ENCODE measurements around the gene CD58.
A peak's percentile ranks its signal among the peaks of the same experiment; 100 is the strongest.

Gene CD58

GRCh38 chr1:116493036-116493435, 77.8 kb downstream of the CD58 start:
- DNase-seq (ENCODE audit: low spot score), result no peak

DNA sequence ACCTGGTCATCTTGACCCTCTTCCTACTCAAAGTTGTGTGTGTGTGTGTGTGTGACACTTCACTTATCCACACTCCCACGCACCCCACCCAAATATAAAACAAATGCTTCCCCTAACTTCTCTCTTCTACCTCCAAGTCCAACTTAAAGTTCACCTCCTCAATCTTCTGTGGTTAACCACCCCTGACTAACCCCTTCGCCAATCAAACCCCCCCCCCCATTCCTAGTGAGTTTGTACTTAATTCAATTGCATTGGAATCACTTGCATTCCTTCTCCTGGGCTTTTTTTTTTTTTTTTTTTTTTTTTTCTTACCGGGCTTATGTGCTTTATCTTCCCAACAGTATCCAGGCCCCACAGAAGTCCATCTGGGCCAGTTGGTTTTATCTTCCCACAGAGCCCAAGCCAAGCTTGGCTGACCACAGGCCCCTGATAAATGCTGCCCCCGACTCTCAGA, 78.4 kb downstream of the CD58 start:
- DNase-seq (ENCODE audit: low spot score), result no peak

- no peak for DNase-seq (ENCODE audit: low spot score)
Measured at GRCh38 chr1:116491700-116492357, 79.0 kb downstream of the CD58 start.

DNA sequence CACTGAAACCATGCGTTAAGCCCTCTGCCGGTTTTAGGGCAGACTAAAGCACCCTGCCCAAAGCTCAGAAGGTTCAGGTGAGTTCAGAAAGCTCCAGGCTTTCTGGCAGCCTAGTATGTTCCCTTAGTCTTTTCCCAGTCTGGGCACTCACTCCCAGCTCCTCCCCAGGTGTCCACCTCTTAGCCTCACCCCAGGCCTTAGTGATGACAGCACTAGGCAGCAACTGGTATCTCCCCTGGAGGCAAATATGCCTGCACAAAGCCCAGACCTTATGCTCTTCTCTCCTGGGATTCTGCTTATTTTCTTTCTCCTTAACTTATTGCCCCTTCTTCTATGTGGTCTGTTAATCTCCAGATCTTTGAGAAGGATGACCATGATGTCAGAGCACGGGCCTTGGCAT, 80.2 kb downstream of the CD58 start:
- no peak for DNase-seq (ENCODE audit: low spot score)

GRCh38 chr1:116489231-116489697, 81.6 kb downstream of the CD58 start:
- DNase-seq (ENCODE audit: low spot score), result no peak

DNA sequence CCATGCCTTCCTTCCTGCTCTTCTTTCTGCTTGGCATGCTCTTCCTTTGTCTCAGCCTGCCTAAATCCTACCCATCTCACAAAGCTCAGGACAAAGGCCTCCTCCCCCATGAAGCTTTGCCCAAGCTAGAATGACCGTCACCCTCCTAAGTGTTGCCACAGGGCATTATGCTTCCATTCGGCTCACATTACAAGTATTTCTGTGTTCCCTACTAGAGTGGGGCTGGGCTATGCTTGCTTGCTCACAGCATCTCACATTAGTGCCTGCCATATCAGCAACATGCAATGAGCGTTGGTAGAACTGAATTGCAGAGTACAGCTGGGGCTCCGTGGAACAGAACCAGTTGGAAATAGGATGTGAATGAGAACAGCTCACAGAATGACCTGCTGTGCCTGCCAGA, 82.8 kb downstream of the CD58 start:
- no peak for DNase-seq (ENCODE audit: low spot score)

- DNase-seq (ENCODE audit: low spot score), result no peak
Measured at GRCh38 chr1:116487583-116487982, 83.2 kb downstream of the CD58 start.

DNA sequence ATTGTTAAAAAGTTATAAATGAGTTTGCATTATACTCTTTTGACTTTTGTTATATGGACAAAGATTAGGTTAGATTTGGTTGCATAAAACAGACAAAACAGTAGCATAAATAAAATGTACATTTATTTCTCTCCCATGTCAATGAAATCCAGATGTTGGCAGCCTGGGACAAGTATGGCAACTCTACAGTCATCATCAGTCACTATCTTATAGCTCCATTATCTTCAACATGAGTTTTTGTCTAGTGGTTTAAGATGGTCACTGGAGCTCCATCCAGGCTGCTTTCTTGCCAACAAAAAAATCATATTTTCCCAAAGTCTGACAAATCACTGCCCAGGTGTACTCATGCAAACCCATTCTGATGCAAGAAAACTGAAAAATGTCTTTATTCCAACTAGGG, 83.8 kb downstream of the CD58 start:
- no peak for DNase-seq (ENCODE audit: low spot score)

- no peak for DNase-seq (ENCODE audit: low spot score)
Measured at GRCh38 chr1:116486424-116486823, 84.4 kb downstream of the CD58 start.

DNA sequence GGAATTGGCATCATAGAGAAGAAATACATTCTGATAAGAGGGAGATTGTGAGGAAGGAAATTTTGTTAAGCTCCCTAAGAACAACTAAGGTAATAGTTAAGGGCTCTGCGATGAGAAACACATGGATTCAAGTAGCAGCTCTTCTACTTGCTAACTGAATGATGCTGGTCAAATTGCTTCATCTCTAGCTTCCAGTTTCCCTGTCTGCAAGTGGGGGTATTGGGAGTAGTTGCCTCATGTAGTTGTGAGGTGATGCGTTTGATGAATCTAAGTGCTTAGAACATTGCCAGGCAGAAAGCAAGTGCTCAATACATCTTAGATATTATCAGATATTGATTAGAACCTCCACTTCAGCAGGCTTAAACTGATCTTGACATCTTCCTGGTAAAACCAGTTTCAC, 84.8 kb downstream of the CD58 start:
- DNase-seq (ENCODE audit: low spot score), result no peak

- peak; percentile 85 for DNase-seq (ENCODE audit: low spot score)
Measured at GRCh38 chr1:116485071-116485735, 85.6 kb downstream of the CD58 start.

- no peak for DNase-seq (ENCODE audit: low spot score)
Measured at GRCh38 chr1:116483481-116484309, 87.1 kb downstream of the CD58 start.

DNA sequence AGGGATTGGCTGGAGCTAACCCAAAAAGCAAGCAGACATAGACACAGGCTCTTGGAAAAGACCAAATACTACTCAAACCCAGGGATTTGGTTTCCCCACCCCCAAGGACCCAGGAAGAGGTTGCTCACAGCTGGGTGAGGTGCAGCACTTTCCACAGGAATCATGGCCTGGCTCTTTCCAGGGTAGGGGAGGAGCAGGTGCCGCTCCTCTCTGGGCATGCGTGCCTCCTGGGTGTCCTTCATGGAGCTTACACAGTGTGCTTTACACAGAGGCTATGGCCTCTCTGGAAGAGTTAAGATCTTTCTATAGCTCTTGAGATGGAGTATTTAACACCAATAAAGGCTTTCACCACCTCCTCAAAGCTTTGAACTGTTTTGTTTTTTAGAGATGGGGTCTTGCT, 88.3 kb downstream of the CD58 start:
- DNase-seq (ENCODE audit: low spot score), result no peak

- DNase-seq (ENCODE audit: low spot score), result no peak
Measured at GRCh38 chr1:116481934-116482333, 88.9 kb downstream of the CD58 start.

- DNase-seq (ENCODE audit: low spot score), result no peak
Measured at GRCh38 chr1:116478621-116479020, 92.2 kb downstream of the CD58 start.

GRCh38 chr1:116477429-116477828, 93.4 kb downstream of the CD58 start:
- no peak for DNase-seq (ENCODE audit: low spot score)

DNA sequence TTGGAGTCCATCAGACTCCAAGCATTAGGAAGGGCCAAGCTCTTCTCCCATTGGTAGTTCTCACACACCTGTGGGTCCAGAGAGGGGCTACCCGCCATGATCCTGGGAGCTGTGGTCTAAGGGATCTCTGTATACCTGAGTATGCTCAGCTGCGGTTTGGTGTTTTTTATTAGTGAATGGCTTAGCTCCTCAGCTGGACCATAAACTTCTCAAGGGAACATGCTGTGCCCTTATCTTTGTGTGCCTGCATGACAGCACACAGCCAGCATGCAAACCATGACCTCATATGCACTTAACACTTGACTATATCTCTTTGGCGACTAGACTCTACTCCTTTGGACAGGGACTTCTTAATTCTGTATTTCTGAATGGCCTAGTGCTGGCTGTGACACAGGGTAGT, 94.5 kb downstream of the CD58 start:
- DNase-seq (ENCODE audit: low spot score), result no peak

DNA sequence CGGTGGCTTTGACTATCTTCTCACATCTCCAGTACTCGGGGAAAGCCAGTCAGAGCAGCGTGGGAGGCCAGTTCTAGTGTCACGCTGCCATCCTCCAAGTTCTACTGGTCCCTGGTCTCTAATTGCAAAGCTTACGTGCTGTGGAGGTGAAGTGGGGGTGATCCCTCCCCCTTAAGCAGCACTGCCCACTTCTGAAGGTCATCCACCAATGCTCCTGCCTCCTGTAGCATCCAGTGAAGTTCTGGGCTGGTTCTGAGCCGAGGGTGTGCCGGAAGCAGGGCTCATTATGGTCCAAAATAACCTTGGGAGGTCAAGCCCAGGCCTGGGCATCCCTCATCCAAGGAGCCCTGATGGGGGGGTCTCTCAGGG, 95.0 kb downstream of the CD58 start:
- no peak for DNase-seq (ENCODE audit: low spot score)

- no peak for DNase-seq (ENCODE audit: low spot score)
Measured at GRCh38 chr1:116474921-116475849, 95.6 kb downstream of the CD58 start.

- no peak for DNase-seq (ENCODE audit: low spot score)
Measured at GRCh38 chr1:116472431-116472961, 98.3 kb downstream of the CD58 start.

- no peak for DNase-seq (ENCODE audit: low spot score)
Measured at GRCh38 chr1:116471241-116471640, 99.6 kb downstream of the CD58 start.

- no peak for DNase-seq (ENCODE audit: low spot score)
Measured at GRCh38 chr1:116470671-116471070, 100.2 kb downstream of the CD58 start.
